SK-N-MC (cell line): ENCODE data around the gene CTLA4.

ENCODE experiments used
- EZH2 ChIP-seq: fragments of 200-600 bp; sonication (generic); IDR thresholded peaks from one replicate; pipeline ENCODE4 v1.6.1; 2017; ENCODE audit warnings: antibody characterized with exemption
- FOXP2 ChIP-seq: optimal IDR thresholded peaks from 2 replicates; pipeline ENCODE3; 2011; ENCODE audit warnings: mild to moderate bottlenecking, moderate library complexity; ENCODE audit not compliant: insufficient read depth; ENCODE audit errors: extremely low read length, control extremely low read depth
- POLR2AphosphoS5 ChIP-seq: IDR thresholded peaks from 2 replicates; pipeline ENCODE4 v1.6.1; 2012; ENCODE audit warnings: mild to moderate bottlenecking, low read depth, low read length, borderline replicate concordance

GRCh38 chr2:203869223-203870042, 1.9 kb downstream of the CTLA4 start:
- TF ChIP-seq EZH2 (no peak), POLR2AphosphoS5 (no peak), FOXP2 (no peak)
